NCI-H524 treated with DMSO at 0.1 percent for 48 hours (cell line): ENCODE measurements around the gene FAM120B.
"Not testable (repeated sequence)": the region's sequence is repeated elsewhere in the genome, so short reads cannot be mapped to it uniquely, and the experiment has no call there.

Source experiments
- DNase-seq: peaks from one replicate; lab custom pipeline; 2025; lab: John Stamatoyannopoulos, UW

Gene FAM120B

DNA sequence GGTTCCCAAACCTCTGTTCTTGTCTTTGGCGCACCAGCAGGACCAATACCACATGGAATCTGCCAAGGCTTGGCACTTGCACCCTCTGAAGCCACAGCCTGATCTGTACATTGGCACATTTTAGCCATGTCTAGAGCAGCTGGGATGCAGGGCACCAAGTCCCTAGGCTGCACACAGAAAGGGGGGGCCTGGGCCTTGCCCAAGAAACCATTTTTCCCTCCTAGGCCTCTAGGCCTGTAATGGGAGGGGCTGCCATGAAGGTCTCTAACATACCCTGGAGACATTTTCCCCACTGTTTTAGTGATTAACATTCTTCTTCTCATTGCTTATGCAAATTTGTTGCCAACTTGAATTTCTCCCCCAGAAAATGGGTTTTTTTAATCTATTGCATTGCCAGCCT lies 5.4 kb upstream of the FAM120B start:
- no peak for DNase-seq

DNA sequence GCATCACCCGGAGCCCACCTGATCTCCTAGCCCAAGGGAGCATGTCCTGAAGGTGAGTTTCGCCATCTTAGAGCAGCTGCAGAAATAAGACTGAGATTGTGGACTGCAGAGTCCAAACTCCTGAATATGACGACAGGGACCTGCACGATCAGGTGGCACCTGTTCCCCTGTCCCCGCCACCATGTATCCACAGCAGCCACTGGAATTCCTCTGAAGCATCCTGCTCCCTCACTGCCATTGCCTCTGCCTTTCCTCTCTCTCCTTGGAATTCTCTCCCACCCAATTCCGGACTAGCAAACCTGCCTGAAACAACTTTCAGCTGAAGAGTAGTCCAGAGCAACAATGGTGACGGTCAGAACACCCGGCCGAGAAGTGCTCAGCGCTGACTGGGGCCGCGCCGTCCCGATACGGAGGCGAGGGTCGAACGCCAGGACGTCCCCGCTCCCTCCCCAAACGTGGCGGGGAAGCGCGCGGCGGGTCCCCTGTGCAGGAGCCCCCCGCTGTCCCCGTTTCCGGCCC lies 694 bp upstream of the FAM120B start:
- DNase-seq, result no peak

DNA sequence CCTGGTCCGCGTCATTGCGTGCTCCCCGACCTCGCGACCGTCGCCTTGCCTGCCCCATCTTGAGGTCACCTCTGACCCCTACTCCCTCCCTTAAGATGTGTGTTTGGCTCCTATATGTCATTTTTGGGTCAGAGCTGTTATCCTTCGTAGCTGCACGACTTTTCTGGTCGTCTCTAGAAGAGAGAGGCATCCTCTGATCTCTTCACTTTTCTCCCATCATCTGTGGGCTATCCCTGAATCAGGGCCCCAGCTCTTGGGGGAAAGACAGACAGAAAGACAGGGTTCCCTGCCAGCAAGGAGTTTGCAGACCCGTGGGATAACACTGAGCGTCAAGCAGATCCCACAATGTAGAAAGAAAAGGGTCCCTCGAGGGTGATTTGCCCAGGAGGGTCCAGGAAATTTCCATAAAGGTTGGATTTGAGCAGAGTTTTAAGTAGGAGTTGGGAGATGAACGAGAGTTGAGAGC lies 555 bp downstream of the FAM120B start:
- DNase-seq, result no peak

DNA sequence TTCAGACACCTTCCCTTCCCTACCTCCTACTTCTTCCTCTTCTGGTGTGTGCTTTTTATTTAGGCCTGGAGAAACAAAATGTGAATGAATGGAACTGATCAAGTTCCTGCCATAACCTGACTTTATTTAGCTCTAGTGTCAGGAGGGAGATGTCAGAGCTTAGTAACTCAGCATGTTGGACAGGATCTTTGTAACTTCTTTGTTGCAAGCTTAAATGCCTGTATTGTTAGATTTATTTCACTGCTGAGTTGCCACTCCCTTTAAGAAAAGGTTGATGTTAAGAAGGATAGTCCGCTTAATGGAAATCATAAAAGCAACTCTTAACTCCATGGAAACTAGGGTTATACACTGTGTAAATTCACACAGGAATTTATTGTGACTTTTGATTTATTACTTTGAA lies 2.2 kb downstream of the FAM120B start:
- no peak for DNase-seq

DNA sequence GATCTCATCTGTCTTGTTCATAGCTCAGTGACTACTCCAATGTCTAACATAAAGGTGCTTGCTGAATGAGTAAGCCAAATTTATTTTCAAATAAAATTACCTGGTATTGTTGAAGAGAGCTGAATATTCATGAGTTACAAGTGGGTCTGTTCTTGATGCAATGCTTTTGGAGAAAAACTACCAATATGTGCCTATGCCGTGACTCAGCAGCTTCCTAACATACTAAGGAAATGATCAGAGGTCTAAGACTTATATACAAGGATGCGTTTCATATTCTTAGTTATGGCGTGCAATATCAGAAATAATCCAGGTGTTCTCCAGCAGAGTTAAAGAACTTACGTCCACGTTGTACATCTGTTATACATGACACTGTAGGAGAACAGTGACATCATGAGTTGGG lies 5.1 kb downstream of the FAM120B start:
- no peak for DNase-seq

DNA sequence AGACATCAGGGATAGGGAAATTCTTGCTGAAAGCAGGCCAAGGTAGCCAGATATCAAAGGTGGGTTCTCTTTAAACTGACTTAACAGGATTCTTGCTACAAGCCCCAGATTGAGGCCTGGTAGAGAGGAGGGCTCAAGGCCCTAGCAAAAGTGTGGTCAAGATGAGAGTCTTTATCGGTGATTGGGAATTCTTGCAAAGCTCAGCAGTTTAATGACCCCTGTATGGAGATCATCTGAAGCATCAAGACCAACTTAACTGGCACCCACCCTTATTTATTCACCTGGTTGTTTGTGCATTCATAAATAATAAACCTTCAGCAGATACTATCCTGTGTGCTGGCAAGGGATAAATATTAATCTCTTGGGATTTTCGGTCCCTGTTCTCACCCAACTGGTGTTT lies 6.3 kb downstream of the FAM120B start:
- DNase-seq, result no peak

DNA sequence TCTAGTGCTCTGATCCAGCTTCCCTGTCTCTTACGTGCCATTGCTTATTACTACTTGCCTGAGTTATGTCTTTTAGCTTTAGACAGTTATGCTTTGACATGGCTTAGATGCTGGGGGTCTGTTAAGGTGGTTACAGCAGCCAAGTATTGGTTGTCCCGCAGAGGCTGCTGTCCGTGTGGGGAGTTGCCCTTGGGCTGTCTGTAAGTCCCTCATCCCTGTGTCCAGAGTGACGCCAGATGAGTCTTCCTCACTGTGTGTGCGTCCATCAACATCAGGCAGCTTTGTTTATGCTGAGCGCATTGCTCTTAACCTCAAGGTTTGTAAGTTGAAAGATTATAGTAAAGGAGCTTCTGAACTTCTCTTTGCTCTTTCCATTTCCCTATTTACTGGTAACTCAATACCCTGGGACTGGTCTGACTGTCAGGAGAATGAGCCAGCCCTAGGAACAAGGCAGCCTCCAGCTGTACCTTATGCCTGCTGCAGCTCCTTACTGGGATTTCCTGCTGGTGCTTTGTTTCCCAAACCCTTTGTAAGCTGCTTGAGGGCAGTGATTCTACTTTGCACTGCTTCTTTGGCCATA lies 7.2 kb downstream of the FAM120B start:
- DNase-seq, result no peak

DNA sequence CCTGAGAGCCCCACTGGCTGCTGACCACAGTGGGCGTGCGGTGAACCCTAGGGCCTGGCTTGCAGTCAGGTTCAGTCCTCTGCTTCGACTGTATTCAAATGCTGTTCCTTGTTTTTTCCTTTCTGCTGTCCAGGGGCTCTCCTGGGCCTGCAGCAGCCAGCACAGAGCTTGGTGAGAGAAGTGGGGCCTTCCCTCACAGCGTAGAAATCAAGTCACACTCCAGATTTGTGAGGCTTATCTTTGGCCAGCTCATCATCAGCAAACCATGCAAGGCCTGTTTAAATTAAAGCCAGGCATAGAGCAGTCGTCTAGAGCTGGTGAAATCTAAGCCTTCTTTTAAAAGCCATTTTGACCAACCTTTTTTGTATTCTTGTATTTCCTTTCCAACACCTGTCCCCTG lies 8.4 kb downstream of the FAM120B start:
- DNase-seq, result no peak

DNA sequence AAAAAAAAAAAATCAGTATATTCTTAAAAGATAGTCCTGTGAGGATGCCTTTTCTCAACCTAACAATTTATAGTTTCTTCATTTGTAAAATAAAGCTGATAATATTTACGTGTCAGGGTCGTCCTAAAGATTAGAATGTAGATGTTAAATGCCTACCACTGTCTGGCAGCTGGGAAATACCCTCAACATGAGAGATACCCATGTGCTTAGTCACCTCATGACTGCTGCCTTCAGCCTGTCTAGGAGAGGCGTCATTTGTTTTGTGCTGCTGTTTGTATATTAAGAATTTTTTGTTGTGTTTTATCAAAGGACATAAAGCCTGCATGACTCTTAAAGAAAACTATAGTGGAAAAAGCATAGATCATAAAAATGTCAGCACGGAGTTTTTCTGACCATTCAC lies 9.5 kb downstream of the FAM120B start:
- no peak for DNase-seq

DNA sequence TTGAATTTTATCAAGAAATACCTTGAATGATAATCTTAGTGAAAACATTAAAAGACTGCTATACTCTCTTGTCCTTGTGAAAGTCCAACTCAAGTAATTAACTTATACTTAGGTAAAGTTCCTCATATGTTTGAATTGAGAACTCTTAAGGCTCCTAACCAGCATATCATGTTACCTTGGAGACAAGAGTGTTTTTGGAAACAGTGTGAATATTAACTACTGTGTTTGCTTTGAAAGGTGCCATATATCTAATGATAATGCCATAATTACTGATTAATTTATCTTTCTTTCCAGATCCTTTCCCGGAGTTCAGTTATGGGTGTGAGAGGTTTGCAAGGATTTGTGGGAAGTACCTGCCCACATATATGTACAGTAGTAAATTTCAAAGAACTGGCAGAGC lies 10.5 kb downstream of the FAM120B start:
- no peak for DNase-seq

DNA sequence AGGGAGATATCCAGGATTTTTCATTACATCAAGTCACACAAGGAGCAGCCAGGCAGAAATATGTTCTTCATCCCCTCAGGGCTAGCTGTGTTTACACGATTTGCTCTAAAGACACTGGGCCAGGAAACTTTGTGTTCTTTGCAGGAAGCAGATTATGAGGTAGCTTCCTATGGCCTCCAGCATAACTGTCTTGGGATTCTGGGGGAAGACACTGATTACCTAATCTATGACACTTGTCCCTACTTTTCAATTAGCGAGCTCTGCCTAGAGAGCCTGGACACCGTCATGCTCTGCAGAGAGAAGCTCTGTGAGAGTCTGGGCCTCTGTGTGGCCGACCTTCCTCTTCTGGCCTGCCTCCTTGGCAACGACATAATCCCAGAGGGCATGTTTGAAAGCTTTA lies 11.2 kb downstream of the FAM120B start:
- no peak for DNase-seq

DNA sequence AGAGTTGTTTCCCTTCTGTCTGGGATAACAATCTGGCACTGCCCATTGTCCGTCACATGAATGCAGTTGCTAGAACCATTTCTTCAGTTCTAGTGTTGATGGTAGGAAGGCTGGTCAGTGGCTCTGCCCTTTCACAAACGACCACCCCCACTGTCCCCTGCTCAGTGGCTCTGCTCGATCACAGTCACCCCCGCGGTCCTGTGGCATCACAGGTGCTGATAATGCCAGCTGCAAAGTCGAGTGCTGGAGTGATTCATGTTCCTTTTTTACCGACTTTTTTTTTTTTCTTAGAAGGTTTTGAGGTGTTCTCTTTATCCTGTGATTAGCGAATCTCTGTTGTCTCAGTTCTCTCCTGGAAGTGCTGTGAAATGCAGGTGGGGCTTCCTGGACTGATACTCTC lies 22.8 kb downstream of the FAM120B start:
- DNase-seq, result no peak

DNA sequence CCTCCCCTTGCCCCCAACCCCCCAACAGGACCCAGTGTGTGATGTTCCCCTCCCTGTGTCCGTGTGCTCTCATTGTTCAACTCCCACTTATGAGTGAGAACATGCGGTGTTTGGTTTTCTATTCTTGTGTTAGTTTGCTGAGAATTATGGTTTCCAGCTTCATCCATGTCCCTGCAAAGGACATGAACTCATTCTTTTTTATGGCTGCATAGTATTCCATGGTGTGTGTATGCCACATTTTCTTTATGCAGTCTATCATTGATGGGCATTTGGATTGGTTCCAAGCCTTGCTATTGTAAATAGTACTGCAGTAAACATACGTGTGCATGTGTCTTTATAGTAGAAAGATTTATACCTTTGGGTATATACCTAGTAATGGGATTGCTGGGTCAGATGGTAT lies 28.6 kb downstream of the FAM120B start:
- DNase-seq, result not testable (repeated sequence)

DNA sequence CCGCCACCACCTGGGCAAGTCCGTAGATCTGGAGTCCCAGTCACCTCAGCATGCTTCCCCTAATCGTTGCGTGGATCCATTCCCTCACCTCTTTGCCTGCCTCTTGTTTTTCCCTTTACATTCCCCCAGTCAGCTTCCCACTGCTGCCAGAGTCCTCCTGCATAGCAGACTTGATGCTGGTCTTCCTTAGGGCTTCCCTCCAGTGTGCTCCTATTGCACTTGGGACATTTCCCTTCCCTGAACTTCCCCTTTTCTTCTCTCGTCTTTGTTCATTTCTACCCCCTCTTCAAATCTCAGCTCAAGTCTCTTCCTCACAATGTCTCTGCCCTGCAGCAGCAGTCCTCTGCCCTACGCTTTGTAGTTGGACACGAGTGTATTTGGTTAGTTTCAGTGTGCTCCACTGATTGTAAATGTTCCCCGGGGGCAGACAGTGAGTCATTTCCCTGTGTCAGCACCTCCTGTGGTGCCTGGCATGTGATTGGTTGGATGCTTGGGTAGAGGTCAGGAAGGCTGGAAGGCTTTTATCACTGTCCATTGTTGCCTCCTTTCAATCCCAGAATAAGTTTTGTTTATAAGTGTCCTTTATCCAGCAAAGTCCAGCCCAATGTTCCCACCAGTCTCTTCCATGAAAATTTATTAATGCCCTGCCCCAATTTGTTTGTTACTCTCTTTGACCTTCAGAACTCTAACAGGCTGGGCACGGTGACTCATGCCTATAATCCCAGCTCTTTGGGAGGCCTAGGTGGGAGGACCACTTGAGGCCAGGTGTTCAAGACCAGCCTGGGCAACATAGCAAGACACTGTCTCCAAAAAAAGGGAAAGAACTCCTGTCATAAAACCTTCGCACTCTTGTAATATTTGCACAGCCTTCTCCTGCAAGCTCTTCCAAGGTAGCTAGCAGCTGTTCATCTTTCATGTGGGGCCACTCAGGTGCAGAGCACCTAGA lies 38.3 kb downstream of the FAM120B start:
- no peak for DNase-seq

DNA sequence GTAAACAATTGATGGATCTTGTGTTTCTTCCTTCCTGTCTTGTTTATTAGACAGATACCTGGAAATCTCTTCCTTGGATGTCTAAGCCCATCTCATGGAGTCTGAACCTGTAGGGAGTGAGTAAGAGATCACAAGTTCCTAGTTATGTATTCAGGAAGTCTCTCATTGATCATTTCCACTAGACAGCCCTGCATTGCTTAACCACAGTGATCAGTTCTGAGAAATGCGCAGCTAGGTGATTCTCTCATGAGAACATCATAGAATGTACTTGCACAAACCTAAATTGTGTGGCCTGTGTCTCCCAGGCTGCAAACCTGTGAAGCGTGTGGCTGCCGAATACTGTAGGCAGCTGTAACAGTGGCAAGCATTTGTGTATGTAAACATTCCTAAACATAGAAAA lies 39.1 kb downstream of the FAM120B start:
- DNase-seq, result no peak

DNA sequence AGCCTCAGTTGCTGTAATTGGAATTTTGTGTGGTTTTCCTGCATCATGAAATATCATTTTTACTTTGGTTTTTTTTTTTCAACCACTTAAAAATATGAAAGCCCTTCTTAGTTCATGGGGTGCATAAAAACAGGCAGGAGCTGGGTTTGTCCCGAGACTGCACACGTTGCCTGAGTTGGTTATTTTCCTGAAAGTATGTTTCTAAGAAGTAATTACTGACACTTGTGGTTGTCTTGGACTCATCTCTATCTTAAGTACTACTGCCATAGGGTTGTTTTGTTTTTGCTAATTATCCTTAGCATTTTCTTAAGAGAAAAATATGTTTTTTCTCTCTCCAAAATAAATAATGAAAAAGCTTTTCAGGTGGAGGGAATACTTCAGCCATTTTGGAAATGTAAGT lies 40.1 kb downstream of the FAM120B start:
- DNase-seq, result no peak

DNA sequence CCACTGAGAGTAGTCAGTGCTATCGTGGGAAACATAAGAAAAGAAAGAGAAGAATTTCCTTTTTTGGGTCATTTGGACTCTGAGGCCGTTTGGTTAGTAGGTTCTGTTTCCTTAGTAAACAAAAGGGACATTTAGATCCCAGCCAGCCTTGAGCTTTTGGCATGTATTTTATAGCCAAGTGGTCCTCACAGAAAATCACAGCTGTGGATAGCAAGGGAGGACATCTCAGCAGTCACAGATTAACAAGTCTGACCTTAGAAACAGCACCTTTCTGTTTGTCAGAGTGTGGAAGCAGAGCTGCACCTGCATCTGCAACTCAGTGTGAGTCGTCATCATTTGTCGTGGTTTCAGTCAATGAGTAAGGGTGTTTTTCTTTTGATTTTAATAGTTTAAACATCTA lies 40.5 kb downstream of the FAM120B start:
- no peak for DNase-seq

DNA sequence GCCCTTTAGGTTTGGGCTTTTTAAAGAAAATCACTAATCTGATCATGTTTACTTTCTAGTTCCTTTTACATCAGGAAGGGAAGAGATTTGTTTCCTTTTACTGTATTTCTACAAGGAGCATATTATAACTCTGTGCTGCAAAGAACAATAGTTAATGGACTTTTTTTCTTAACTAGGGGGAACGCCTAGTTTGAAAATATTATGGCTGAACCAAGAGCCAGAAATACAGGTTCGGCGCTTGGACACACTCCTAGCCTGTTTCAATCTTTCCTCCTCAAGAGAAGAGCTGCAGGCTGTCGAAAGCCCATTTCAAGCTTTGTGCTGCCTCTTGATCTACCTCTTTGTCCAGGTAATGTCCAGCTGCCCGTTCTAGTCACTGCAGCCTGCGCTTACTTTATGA lies 41.4 kb downstream of the FAM120B start:
- no peak for DNase-seq

DNA sequence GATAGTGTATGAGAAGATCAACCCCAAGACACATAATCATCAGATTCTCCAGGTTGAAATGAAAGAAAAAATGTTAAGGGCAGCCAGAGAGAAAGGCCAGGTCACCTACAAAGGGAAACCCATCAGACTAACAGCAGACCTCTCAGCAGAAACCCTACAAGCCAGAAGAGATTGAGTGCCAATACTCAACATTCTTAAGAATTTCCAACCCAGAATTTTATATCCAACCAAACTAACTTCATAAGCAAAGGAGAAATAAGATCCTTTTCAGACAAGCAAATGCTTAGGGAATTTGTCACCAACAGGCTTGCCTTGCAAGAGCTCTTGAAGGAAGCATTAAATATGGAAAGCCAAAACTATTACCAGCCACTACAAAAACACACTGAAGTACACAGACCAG lies 44.9 kb downstream of the FAM120B start:
- not testable (repeated sequence) for DNase-seq

DNA sequence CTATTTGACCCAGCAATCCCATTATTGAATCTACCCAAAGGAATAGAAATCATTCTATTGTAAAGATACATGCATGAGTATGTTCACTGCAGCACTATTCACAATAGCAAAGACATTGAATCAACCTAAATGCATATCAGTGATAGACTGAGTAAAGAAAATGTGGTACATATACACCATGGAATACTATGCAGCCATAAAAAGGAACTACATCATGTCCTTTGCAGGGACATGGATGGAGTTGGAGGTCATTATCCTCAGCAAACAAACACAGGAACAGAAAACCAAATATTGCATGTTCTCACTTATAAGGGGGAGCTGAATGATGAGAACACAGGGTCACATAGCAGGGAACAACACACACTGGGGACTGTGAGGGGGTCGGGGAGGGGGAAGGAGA lies 48.6 kb downstream of the FAM120B start:
- DNase-seq, result not testable (repeated sequence)

DNA sequence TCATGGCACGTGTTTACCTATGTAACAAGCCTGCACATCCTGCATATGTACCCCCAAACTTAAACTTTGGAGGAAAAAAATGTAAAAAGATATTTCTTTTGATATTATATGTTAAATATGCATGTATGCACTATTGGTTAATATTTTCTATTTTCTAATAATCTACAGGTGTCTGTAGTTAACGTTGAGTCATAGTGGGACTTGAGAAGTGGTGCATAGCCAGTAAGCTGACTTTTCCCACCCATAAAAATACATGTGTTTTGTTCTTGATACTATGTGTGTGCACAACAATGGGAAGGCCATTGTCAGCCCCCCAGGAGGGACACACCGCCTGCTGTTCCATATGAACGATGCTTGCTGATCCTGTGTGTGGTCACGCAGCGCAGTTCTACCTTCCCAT lies 49.1 kb downstream of the FAM120B start:
- DNase-seq, result no peak

DNA sequence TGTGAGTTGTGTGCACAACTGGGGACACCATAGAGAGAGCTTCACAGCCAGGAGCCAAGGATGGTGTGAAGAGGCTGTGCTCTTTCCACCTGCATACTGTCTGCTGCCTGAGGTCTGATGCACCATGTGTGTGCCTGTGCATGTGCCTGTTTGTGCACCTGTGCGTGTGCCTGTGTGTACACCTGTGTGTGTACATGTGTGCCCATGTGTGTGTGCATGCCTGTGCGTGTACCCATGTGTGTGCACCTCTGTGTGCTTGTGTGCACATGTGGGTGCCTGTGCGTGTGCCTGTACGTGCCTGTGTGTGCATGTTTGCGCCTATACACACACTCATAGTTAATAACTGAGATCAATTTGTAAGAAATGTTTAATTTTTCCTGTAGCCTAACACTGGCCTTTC lies 51.3 kb downstream of the FAM120B start:
- DNase-seq, result no peak

DNA sequence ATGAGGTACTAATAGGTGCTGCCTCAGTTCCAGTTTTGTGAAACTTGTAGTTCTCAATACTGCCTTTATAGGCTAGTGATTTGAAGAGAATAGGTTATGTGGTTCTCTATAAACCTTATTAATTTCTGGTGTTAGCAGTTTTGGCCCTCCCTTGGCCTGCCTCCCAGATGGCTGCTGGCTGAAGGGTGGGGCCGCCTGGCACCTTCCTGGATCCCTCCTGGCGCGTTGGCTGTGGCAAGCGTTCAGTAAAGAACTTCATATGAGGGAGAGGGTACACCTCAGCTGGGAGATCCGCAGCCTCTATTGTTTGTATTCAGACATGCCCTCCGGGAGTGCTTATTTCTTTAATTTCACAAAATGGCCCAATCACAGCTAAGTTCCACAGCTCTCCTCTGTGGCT lies 51.9 kb downstream of the FAM120B start:
- no peak for DNase-seq
